WTC11 (cell line): ENCODE data around the gene INSL3. TPM values are rescaled to one million over a fixed set of nuclear protein-coding genes. Genes with fewer than 3 reads are reported as not detected.
A peak's percentile ranks its signal among the peaks of the same experiment; 100 is the strongest.

Experiments
- ATAC-seq: fragments of 200-7000 bp; cut with Tn5 transposase; 2 replicates; pipeline ENCODE4 v1.10.0; 2021; ENCODE audit warnings: mild to moderate bottlenecking, moderate library complexity
- CTCF ChIA-PET: fragments of 300-600 bp; sonication (Branson Sonifier 250); formaldehyde crosslinking; loops from one replicate; lab custom pipeline; 2021; ENCODE audit warnings: antibody characterized with exemption; lab: Charles Lee
- POLR2A ChIA-PET: fragments of 350-600 bp; sonication (Branson Sonifier 250); formaldehyde crosslinking; loops from one replicate; lab custom pipeline; 2021; ENCODE audit warnings: antibody characterized with exemption; lab: Charles Lee
- DNase-seq: peaks from one replicate; pipeline ENCODE4 v3.0.0; 2021; ENCODE audit warnings: low spot score
- H3K27ac Mint-ChIP-seq: 2 replicates; pipeline ENCODE4 v1.8.0; 2021; ENCODE audit warnings: mixed read lengths
- H3K27me3 Mint-ChIP-seq: 2 replicates; pipeline ENCODE4 v1.8.0; 2021; ENCODE audit warnings: low read depth, mild to moderate bottlenecking, moderate library complexity, mixed read lengths
- H3K36me3 Mint-ChIP-seq: 2 replicates; pipeline ENCODE4 v1.8.0; 2021; ENCODE audit warnings: mixed read lengths
- H3K4me1 Mint-ChIP-seq: 2 replicates; pipeline ENCODE4 v1.8.0; 2022; ENCODE audit warnings: mixed read lengths
- H3K4me3 Mint-ChIP-seq: 2 replicates; pipeline ENCODE4 v1.8.0; 2021; ENCODE audit warnings: mild to moderate bottlenecking, moderate library complexity, mixed read lengths
- H3K9me3 Mint-ChIP-seq: 2 replicates; pipeline ENCODE4 v1.8.0; 2021; ENCODE audit warnings: mixed read lengths
- CDX4 ChIP-seq: fragments of 250-450 bp; sonication (Bioruptor Pico); IDR thresholded peaks from 2 replicates; pipeline ENCODE4 v1.9.0; 2021; ENCODE audit warnings: moderate library complexity, mild to moderate bottlenecking, inconsistent platforms, borderline replicate concordance
- CREB1 ChIP-seq: sonication (generic); formaldehyde crosslinking; IDR thresholded peaks from 2 replicates; pipeline ENCODE4 v1.8.0; 2023; ENCODE audit warnings: mild to moderate bottlenecking, missing genetic modification reagents
- CREM ChIP-seq: sonication (generic); formaldehyde crosslinking; IDR thresholded peaks from 2 replicates; pipeline ENCODE4 v1.8.1; 2022; ENCODE audit warnings: mild to moderate bottlenecking, missing genetic modification reagents, moderate library complexity
- E2F5 ChIP-seq: sonication (generic); formaldehyde crosslinking; IDR thresholded peaks from 2 replicates; pipeline ENCODE4 v1.8.1; 2022; ENCODE audit warnings: mild to moderate bottlenecking, moderate library complexity, missing genetic modification reagents
- ESRRA ChIP-seq: sonication (generic); formaldehyde crosslinking; IDR thresholded peaks from 2 replicates; pipeline ENCODE4 v1.8.1; 2022; ENCODE audit warnings: mild to moderate bottlenecking, missing genetic modification reagents, borderline replicate concordance
- ETV6 ChIP-seq: sonication (generic); formaldehyde crosslinking; IDR thresholded peaks from 2 replicates; pipeline ENCODE4 v1.8.1; 2022; ENCODE audit warnings: mild to moderate bottlenecking, missing genetic modification reagents
- FOXK1 ChIP-seq: sonication (generic); formaldehyde crosslinking; IDR thresholded peaks from 2 replicates; pipeline ENCODE4 v1.8.0; 2022; ENCODE audit warnings: mild to moderate bottlenecking, moderate library complexity, missing genetic modification reagents
- FOXP4 ChIP-seq: sonication (generic); formaldehyde crosslinking; IDR thresholded peaks from 2 replicates; pipeline ENCODE4 v1.8.0; 2022; ENCODE audit warnings: mild to moderate bottlenecking, missing genetic modification reagents
- IRF2 ChIP-seq: sonication (generic); formaldehyde crosslinking; IDR thresholded peaks from 2 replicates; pipeline ENCODE4 v1.8.0; 2022; ENCODE audit warnings: low read depth, missing genetic modification reagents, borderline replicate concordance
- MLX ChIP-seq: sonication (generic); formaldehyde crosslinking; IDR thresholded peaks from 2 replicates; pipeline ENCODE4 v1.8.1; 2023; ENCODE audit warnings: mild to moderate bottlenecking, missing genetic modification reagents, moderate library complexity
- NFYB ChIP-seq: sonication (generic); formaldehyde crosslinking; conservative IDR thresholded peaks from 2 replicates; pipeline ENCODE4 v1.8.0; 2022; ENCODE audit warnings: low read depth, missing genetic modification reagents
- PRDM15 ChIP-seq: sonication (generic); formaldehyde crosslinking; IDR thresholded peaks from 2 replicates; pipeline ENCODE4 v1.8.0; 2022; ENCODE audit warnings: missing genetic modification reagents
- SMAD4 ChIP-seq: sonication (generic); formaldehyde crosslinking; IDR thresholded peaks from 2 replicates; pipeline ENCODE4 v1.8.0; 2022; ENCODE audit warnings: mild to moderate bottlenecking, missing genetic modification reagents
- SOX15 ChIP-seq: fragments of 250-450 bp; sonication (Bioruptor Pico); IDR thresholded peaks from 2 replicates; pipeline ENCODE4 v1.9.0; 2021; ENCODE audit warnings: mild to moderate bottlenecking
- TEAD4 ChIP-seq: sonication (generic); formaldehyde crosslinking; IDR thresholded peaks from 2 replicates; pipeline ENCODE4 v1.8.0; 2022; ENCODE audit warnings: mild to moderate bottlenecking, missing genetic modification reagents
- TP53 ChIP-seq: sonication (generic); formaldehyde crosslinking; IDR thresholded peaks from 2 replicates; pipeline ENCODE4 v1.8.1; 2023; ENCODE audit warnings: mild to moderate bottlenecking, missing genetic modification reagents
- USF1 ChIP-seq: sonication (generic); formaldehyde crosslinking; IDR thresholded peaks from 2 replicates; pipeline ENCODE4 v1.8.0; 2022; ENCODE audit warnings: mild to moderate bottlenecking, missing genetic modification reagents
- ZNF121 ChIP-seq: sonication (generic); formaldehyde crosslinking; IDR thresholded peaks from 2 replicates; pipeline ENCODE4 v1.8.0; 2023; ENCODE audit warnings: missing genetic modification reagents
- ZNF532 ChIP-seq: fragments of 250-450 bp; sonication (Bioruptor Pico); IDR thresholded peaks from 2 replicates; pipeline ENCODE4 v1.9.0; 2021; ENCODE audit warnings: mild to moderate bottlenecking, borderline replicate concordance
- total RNA-seq: library from RNA; stranded (reverse); gene quantifications from 3 replicates; pipeline ENCODE4 v1.2.3, GENCODE V29; 2021

Gene INSL3
- total RNA-seq, 1 experiment from 2014 or later: 0.79 TPM

- H3K27me3 Mint-ChIP-seq: peaks cover 38% of the 10 kb centered on the region
- H3K4me1 Mint-ChIP-seq: peaks cover 23% of the 10 kb centered on the region
- no peak overlapping the region for H3K27ac Mint-ChIP-seq
- CTCF ChIA-PET: interaction anchor here (0.6 to 2.1 kb wide), 11 partner anchors 15 to 114 kb away, joined by 3 to 27 read pairs (median 6); partner anchors contain the start of genes CCDC124, RPL18A and SLC5A5
- POLR2A ChIA-PET: interaction anchor here (1.0 kb wide), 1 partner anchor 228 kb away, joined by 3 read pairs; no protein-coding TSS in a partner anchor
- TF ChIP-seq IRF2 (CRISPR knock-in tag): no peak
- TF ChIP-seq PRDM15 (CRISPR knock-in tag): no peak
- no peak for TF ChIP-seq NFYB (CRISPR knock-in tag)
- no peak for TF ChIP-seq ESRRA (CRISPR knock-in tag)
- TF ChIP-seq ETV6 (CRISPR knock-in tag): no peak
- no peak for TF ChIP-seq ZNF121
- TF ChIP-seq SOX15 (CRISPR knock-in tag): no peak
- no peak for TF ChIP-seq CREB1 (CRISPR knock-in tag)
- no peak for TF ChIP-seq FOXP4 (CRISPR knock-in tag)
- TF ChIP-seq FOXK1 (CRISPR knock-in tag): no peak
- no peaks in the 10 kb centered on the region for H3K36me3 Mint-ChIP-seq
- no peak overlapping the region for H3K4me3 Mint-ChIP-seq
- H3K9me3 Mint-ChIP-seq: no peaks in the 10 kb centered on the region
- ATAC-seq (no peak), DNase-seq (peak; percentile 52)
Measured at GRCh38 chr19:17834350-17835181, 13.2 kb upstream of the INSL3 start.

- Mint-ChIP-seq H3K4me3 (no peak overlapping the region; the same call in 1 of the 2 replicates), H3K27me3 (peaks cover 24% of the 10 kb centered on the region), H3K4me1 (peaks cover 30% of the 10 kb centered on the region), H3K9me3 (no peaks in the 10 kb centered on the region), H3K36me3 (no peaks in the 10 kb centered on the region), H3K27ac (no peak overlapping the region)
- ChIA-PET CTCF (interaction anchor here (0.5 to 1.0 kb wide), 2 partner anchors 27 to 392 kb away, joined by 3 read pairs; partner anchors contain the start of gene RPL18A), POLR2A (no interaction called here)
- DNase-seq (no peak), ATAC-seq (no peak)
- TF ChIP-seq CREM (CRISPR knock-in tag) (no peak), TP53 (no peak), TEAD4 (CRISPR knock-in tag) (no peak), MLX (CRISPR knock-in tag) (no peak), NFYB (CRISPR knock-in tag) (no peak), SMAD4 (CRISPR knock-in tag) (no peak), E2F5 (CRISPR knock-in tag) (no peak), CDX4 (CRISPR knock-in tag) (no peak), USF1 (no peak), ETV6 (CRISPR knock-in tag) (no peak), SOX15 (CRISPR knock-in tag) (no peak), ZNF532 (CRISPR knock-in tag) (no peak)
Measured at GRCh38 chr19:17832443-17833208, 11.3 kb upstream of the INSL3 start.
